Mammary epithelial cell (primary cell): Measurements from ENCODE around the gene RPRM.

Experiments used
- CTCF ChIP-seq, 2 donors: IDR thresholded peaks in 1 of 2; conservative IDR thresholded peaks in 1 of 2; 2 replicates each; pipeline ENCODE4 v1.5.1; 2011 to 2012; ENCODE audit warnings: inconsistent platforms in 2 of 2, low read length in 2 of 2, mild to moderate bottlenecking in 2 of 2, control low read depth in 1 of 2, low read depth in 1 of 2; ENCODE audit not compliant: insufficient read depth in 1 of 2; ENCODE audit errors: extremely low read depth in 1 of 2
- EZH2 ChIP-seq: IDR thresholded peaks from 2 replicates; pipeline ENCODE4 v1.6.1; 2012; ENCODE audit warnings: low read length, inconsistent platforms, borderline replicate concordance

DNA sequence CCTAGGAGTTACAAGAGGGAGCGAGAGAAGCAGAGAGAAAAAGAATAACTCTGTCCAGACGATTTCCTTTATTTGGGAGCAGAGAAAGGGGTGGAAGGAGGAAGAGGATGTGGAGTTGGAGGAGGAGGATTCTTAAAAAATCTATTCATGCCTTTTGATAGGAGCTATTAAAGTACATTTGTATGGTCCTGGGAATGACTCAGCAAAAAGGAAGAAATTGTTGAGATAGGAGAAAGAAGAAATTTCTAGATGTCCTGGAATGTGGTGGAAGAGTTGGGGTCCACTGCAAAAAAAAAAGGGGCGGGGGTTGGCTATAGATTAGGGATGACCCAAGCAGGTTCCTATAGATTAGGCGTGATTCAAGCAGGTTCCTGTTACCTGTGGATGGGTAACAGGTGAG is 32.4 kb upstream of the RPRM start:
- no peak for TF ChIP-seq CTCF (conservative IDR thresholded peaks at IDR 0.05 in 1 of 2, IDR thresholded peaks at IDR 0.05 in 1 of 2; ENCODE audit: extremely low read depth in 1 of 2, insufficient read depth in 1 of 2, low read depth in 1 of 2, low read length in 2 of 2)
- TF ChIP-seq EZH2: no peak
